HG02973 (cell line): ENCODE data around the gene DHX35.

Experiments
- ATAC-seq: cut with Tn5 transposase; IDR thresholded peaks from one replicate; pipeline ENCODE4 v1.9.1; 2021; ENCODE audit warnings: moderate library complexity; ENCODE audit not compliant: unreplicated experiment

The DHX35 gene

DNA sequence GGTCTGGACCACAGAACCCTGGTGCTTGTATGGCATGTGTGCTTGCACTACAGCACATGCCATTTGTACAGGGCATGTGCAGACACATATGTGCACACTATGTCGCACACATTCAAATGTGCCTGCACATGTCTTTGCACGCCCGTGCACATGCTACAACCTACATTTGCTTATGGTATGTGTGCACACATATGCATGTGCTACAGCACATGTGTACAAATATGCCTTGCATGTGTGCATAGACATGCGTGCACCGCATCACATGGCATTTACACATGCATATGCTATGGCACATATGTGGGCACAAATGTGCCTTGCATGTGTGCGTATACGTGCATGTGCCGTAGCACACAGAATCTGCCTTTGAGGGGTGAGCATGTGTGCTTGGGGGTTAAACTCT is 90.5 kb downstream of the DHX35 start:
- no peak for ATAC-seq

- ATAC-seq, result no peak
Measured at GRCh38 chr20:39057143-39057542, 95.0 kb downstream of the DHX35 start.

GRCh38 chr20:39057911-39058310 is 95.8 kb downstream of the DHX35 start:
- no peak for ATAC-seq

- ATAC-seq, result no peak
Measured at GRCh38 chr20:39059036-39059435, 96.9 kb downstream of the DHX35 start.

- no peak for ATAC-seq
Measured at GRCh38 chr20:39066471-39067242, 104.5 kb downstream of the DHX35 start.

DNA sequence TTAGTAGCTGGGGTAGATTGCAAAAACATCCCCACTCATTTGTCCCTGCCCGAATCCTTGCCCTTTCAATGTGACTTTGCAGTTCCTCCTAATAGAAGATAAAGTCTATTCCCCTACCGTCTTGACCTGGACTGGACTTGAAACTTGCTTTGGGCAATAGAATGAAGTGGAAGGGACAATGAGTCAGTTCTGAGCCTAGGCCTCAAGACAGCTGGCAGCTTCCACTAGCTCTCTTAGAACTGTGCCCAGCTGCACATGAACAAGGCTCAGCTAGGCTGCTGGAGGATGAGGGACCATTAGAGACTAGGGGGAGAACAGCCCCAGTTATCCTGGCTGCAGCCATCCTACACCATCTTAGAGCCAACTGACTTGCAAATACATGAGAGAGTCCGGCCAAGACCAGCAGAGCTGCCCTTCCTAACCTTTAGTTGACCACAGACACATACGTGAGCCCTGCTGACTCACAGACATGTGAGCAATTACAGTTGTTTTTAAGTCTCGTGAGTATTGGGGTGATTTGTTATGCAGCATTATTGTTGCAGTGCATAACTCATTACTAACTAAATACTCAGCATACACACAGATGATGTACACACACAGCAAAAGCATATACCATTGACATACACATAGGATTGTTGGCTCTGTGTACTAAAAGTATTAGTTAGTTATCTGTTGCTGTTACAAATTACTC is 105.5 kb downstream of the DHX35 start:
- ATAC-seq, result no peak

- no peak for ATAC-seq
Measured at GRCh38 chr20:39069976-39070375, 107.8 kb downstream of the DHX35 start.

DNA sequence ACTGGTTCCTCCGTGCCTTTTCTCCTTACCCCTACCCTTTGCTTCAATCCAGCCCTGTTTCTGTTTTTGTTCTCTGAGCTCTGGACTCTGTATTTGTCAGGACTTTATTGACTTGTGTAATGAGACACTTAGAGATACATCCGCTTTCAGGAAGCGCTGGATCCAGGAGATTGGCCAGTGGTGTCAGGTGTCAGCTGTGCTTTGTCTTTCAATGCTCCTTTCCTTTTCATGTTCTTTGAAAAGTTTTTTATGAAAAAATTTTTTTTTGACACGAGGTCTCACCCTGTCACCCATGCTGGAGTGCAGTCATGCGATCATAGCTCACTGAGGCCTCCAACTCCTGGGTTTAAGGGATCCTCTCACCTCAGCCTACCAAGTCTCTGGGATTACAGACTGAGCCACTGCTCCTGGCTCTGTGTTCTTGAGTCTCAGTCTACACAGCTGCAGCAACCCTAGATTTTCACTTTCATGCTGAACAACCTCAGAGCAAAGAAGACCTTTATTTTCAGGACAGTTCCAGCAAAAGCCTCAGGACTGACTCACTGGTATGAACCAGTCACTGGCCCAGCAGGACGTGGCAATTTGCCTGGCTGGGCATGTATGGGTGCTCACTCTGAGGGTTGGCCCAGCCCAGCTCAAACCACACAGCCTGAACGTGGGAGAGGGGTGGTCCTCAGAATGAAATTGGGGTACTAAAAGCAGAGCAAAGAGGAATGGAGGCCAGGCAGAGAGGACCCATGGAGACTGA is 108.5 kb downstream of the DHX35 start:
- no peak for ATAC-seq

DNA sequence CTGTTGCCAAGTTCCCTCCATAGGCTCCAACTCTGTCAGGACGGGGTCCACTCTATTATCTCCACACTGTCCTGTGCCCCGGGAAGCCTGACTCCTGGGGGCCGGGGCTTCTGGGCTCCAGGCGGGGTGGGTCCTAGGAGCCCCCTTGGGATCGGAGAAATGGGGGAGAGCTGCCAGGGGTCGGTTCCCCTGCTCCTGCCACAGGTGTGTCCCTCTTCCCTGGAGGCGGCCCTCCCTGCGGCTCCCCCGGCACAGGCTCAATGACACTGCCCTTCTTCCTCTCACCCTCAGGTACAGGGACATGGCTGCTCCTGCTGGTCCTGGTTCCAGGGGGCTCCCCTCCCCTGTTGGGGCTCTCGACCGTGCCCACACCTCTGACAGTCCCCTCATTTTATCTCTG is 110.0 kb downstream of the DHX35 start:
- ATAC-seq, result no peak

- no peak for ATAC-seq
Measured at GRCh38 chr20:39072653-39073052, 110.5 kb downstream of the DHX35 start.

DNA sequence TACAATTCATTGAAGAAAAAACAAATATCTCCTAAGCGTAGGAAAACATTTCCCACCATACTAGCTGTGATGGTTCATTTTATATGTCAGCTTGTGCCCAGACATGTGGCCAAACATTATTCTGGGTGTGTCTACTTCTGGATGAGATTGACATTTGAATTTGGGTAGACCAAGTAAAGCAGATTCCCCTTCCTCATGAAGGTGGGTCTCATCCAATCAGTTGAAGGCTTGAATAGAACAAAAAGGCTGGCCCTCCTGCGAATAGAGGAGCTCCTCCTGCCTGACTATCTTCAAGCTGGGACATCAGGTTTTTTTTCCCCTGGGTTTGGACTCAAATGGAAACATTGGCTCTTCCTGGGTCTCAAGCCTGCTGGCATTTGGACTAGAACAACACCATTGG is 113.6 kb downstream of the DHX35 start:
- ATAC-seq, result no peak

DNA sequence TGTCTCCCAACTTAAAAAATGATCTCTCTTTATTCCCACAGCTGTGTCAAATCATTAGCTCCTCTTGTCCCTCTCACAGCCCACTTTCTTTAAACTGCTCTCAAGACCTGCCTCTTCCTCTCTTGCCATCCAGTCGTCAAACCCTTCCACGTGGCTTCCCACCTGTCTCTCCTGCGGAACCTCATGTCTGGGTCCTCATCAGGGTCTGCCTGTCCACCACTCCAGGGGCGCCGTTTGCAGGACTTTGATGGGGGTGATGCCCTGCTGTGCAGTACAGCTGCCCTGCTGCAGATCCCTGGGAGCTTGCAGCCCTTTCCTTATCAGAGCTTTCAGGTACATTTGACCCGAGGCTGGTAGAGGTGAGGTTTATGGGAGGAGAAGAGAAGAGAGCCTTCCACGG is 114.8 kb downstream of the DHX35 start:
- ATAC-seq, result no peak

DNA sequence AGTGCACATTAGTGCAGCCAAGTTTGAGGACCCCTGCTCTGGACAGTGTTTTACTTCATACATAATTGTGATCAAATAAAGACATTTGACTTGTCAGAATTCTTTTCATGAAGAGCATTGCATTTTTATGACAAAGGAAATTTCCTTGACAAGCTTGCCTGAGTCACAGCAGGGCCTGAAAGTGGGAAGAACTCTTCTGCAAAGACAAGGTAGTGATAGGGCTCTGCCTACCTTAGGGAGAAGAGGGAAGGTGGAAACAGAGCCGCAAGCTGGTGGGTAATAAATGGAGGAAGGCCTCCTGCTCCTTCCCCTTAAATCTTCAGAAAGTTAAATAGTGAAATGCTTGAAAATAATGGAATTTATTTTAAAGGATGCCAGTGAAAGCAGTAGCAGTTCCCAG is 118.2 kb downstream of the DHX35 start:
- no peak for ATAC-seq

GRCh38 chr20:39081255-39081654 is 119.1 kb downstream of the DHX35 start:
- ATAC-seq, result no peak

GRCh38 chr20:39082622-39083398 is 120.7 kb downstream of the DHX35 start:
- no peak for ATAC-seq

DNA sequence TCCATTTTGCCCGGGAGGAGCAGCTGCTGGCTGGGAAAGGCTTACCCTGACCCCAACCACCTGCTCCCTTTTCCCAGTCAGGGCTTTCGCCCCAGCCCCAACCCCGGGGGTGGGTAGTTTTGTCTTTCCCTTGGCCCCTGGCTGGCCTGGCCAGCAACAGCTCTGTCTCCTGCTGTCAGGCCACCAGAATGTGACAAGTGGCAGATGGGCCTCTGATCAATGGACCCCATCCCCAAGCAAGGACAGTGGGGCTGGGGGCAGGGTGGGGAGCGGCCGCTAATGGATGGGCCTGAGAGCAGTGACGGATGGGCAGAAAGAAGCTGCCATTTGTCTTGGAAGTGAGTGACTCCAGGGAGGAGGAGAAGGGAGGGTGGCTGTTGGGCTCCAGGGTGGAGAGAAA is 121.6 kb downstream of the DHX35 start:
- ATAC-seq, result no peak

GRCh38 chr20:39089029-39089428 is 126.9 kb downstream of the DHX35 start:
- no peak for ATAC-seq
